GM18511 (cell line): ENCODE results near the gene ARL3.
"Not testable (repeated sequence)": the region's sequence is repeated elsewhere in the genome, so short reads cannot be mapped to it uniquely, and the experiment has no call there.

ENCODE experiments used
- ATAC-seq: cut with Tn5 transposase; IDR thresholded peaks from one replicate; pipeline ENCODE4 v1.9.1; 2021; ENCODE audit warnings: mild to moderate bottlenecking, moderate library complexity; ENCODE audit not compliant: unreplicated experiment

The ARL3 gene

DNA sequence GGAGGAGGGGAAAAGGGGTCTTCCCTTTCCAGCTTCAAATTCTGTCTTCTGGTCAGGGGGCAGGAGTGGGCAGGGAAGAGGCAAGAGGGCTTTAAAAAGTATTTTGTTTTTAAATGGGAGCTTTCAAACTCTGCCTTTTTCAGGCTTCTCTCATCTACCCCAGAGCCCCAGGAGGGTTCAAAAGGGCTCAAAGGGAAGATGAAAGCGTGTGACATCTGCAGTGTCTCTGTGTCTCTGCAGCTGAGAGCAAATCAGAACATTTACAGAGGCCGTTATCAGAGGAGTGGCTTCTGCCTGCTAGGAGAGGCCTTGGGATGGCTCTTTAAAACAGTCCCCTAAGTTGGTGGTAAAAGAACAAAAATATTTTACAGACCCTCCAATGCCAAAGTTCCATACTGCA, 39.6 kb downstream of the ARL3 start:
- no peak for ATAC-seq

DNA sequence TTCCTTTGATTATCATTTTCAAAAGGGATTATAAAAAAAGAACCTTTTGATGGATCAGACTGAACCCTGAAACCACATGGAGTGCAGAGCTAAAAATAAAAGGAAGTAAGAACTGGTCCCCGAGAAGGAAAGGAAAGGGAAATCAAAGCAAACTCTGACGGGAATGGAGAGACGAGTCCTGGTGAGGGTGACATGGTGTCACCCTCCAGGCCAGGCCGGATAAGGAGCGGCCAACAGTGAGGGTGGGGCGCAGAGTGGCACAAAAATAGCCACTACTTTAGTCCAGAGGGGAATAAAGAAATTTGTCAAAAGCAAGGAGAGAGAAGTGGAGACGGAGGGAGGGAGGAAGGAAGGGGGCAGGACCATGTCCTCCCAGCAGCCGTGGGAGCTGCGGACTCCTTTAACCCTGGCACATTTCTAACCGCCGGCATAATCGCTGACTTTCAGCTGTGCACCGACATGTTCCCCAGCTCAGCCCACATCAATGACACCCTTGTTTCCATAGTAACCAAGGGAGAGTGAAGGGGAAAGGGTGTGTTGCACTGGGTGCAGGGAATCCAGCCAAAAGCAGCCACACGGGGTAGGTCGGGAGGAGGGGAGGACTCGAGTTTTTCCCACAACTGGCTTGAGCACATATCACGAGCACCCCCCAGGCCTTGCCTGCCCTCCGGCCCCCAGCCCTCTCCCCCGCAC, 40.2 kb downstream of the ARL3 start:
- no peak for ATAC-seq

DNA sequence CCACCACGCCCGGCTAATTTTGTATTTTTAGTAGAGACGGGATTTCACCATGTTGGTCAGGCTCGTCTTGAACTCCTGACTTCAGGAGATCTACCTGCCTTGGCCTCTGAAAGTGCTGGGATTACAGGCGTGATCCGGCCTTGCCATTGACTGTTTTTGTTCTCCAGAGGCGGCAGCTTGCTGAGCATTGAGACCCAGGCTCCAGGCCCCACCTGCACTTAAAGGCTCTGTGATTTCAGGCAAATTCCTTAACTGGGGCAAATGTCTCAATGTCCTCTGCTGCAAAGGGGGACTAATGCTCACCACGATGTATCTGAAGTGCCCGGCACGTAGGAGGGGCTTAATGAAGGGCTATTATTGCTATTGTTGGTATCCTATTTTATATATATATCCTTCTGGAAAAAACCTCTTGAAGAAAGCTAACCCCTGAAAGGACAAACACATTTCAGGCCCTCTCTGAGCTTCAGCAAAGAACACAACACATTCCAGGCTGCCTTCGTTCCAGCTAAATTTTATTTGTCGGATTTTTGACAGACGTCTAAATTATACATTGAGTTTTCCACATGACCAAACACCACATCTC, 40.9 kb downstream of the ARL3 start:
- ATAC-seq, result no peak

DNA sequence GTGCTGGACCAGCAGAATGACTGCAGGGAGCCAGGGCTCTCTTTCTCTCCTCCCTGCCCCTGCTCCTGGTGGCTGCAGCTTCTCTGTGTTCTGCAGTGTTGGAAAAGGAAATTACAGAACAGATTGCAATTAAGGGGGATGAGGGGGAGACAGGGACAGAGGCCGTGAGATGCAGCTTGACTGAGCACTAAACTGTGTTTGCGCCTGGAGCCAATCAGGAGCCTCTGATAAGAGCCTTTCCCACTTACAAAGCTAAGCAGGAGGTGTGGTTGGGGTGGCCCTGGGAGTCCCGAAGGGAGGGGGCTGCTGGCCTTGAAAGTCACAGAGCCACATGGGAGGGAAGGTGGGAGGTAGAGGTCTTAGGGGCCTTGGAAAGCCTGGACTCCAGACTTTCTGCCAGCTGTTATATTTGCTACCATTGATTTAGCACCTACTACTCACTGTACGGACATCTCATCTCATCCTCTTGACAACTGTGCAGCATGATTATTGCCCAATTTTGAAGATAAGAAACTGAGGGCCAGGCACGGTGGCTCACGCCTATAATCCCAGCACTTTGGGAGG, 43.2 kb downstream of the ARL3 start:
- ATAC-seq, result no peak

GRCh38 chr10:102670065-102670670, 44.0 kb downstream of the ARL3 start:
- ATAC-seq, result no peak

GRCh38 chr10:102669206-102670064, 44.8 kb downstream of the ARL3 start:
- ATAC-seq, result no peak

DNA sequence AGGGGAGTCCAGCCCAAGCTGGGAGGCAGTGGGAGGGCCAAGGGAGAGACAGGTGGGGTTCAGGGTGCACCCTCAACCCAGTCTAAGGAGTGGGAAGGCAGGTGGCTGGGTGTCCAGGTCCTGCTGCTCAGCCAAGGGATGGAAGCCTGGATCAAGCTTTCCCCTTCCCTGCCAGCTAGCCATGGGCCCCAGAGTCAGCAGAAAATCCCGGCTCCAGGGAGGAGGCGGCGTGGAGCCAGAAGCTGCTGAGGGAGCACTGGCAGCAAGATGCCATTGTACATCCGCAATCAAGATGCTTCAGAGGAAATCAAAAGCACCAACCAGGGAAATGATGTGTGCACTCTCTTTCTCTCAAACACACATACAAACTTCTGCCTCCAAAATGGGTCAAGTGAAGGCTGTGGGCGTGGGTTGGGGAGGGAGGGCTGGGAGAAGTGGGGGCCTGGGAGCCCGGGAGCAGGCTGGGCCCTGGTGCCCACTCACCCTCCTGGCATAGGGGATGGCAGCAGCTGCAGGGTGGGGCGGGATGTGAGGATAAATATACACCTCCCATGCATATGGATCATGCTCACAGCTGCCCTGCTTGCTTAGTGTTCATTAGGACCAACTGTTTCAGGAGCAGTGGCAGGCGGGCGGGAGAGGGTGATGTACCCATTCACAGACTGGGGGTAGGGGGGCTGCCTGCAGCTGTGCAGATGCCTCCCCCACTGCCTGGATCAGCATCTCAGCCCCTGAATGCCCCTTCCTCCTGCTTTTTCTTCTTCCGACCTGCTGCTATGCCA, 45.7 kb downstream of the ARL3 start:
- no peak for ATAC-seq

- not testable (repeated sequence) for ATAC-seq
Observed at GRCh38 chr10:102667411-102667810, 46.8 kb downstream of the ARL3 start.

DNA sequence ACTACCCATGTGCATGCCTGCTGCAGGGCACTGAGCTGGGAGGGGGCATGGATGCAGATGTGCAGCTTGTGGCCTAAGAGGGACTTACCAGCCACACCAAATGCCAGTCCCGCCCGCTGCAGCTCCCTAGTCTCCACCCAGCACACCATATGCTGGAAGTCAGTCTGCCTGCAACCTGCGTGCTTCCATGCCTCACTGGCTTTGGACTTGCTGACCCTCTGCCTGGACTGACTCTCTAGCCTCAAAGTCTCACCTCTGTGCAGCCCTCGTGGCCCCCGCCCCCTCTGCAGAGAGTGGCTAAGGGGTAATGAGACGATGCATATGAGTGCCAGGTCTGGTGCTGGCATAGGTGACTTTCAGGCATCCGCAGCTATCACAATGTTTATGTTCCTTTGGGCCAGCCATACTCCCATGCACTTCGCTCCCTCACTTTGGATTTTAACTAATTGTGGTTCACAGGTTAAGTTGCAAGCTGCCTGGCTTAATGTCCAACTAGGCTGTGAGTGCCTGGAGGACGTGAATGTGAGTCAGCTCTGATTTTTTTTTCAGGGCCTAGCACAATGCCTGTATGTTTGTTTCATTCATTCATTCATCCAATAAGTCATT, 48.2 kb downstream of the ARL3 start:
- ATAC-seq, result no peak

DNA sequence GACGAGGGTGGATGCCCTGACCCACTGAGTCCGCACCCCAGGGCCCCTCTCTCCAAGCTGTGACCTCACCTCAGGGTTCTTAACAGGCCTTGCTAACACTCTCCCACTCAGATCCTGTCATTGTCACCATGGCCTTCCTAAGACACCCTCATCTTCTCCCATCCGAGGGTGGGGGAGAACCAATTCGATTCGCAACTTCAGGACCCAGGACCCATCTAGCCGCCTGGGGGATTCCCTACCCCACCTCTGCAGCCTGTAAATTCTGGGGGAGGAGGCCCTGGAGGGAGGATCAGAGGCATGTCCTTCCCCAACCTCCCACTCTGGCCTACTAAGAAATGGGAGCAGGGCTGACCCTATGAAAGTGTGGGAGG, 52.6 kb downstream of the ARL3 start:
- ATAC-seq, result peak; percentile 29

DNA sequence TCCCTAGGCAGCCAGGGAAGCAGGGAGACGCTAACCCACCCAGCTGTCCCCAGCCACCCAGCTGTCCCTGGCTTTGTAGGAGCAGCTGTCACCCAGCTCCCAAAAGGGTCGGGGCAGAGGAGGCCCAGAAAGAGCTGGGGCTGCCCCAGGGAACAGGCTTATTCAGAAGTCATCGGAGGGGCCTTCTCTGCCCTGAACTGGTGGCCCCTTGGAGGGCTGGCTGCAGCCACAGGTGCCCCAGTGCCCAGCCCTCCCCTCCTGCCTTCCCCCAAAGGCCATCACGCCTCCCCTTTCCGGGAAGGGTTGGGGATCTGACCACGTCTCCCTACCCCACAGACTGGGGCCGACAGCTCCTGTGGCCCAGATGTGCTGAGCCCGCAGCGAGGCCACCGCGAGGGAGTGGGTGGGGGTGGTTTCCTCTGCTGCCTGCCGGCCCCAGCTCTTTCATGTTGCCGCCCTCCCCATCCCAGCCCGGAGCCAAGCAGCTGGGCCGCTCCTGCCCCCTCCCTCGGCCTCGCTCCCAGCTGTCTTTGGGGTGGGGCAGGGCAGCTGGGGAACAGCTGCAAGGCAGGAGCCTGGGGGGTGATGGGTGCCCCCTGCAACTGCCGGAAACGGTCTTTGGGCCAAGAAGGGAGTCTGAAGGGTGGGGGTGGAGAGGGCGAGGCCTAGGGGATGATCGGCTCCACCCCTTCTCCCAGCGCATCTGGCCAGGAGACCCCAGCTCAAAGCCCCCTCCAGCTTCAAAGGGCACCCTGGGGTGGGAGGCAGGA, 53.1 kb downstream of the ARL3 start:
- ATAC-seq, result peak; percentile 80

DNA sequence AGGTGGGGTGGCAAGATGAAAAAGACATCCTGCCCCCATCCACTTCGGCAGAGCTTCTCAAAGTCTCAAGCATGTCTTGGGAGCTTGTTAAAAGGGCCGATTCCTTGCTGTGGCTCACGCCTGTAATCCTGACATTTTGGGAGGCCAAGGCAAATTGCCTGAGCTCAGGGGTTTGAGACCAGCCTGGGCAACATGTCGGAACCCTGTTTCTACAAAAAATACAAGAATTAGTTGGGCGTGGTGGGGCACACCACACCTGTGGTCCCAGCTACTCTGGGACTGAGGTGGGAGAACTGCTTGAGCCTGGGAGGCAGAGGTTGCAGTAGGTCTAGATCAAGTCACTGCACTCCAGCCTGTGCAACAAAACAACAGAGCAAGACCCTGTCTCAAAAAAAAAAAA, 55.4 kb downstream of the ARL3 start:
- no peak for ATAC-seq

DNA sequence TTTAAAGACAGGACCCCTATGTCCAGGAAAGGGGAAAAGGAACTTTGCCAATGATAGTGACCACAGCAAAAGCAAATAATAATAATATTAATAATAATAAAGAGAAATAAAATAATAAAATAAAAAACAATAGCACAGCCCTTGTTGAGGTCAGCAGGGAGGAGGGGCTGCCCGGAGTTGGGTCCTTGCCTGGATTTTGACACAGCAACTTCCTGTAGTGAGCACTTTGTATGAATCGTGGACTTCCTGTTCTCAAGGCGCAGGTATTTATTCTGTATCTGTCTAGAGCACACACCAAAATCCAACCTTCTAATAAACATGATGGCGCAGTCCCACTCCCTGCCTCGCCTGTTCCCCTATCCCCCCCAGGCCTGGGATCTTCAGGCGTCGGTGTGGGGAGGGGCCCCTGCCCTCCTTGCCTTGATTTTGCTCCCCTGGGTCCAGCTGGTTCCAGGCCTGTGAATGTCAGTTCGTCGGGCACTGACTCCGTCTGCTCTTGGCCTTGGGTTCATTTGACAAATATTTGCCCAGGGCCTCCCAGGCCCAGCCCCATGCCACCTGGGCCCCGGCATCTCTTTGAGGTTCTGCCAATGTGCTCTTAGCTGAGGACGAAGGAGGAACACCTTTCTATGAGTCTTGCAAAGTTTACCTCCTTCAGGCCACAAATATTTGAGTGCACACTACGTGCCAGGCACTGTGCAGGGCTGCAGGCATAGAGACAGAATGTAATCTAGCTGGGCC, 56.0 kb downstream of the ARL3 start:
- ATAC-seq, result no peak

- ATAC-seq, result no peak
Observed at GRCh38 chr10:102657451-102657850, 56.7 kb downstream of the ARL3 start.

DNA sequence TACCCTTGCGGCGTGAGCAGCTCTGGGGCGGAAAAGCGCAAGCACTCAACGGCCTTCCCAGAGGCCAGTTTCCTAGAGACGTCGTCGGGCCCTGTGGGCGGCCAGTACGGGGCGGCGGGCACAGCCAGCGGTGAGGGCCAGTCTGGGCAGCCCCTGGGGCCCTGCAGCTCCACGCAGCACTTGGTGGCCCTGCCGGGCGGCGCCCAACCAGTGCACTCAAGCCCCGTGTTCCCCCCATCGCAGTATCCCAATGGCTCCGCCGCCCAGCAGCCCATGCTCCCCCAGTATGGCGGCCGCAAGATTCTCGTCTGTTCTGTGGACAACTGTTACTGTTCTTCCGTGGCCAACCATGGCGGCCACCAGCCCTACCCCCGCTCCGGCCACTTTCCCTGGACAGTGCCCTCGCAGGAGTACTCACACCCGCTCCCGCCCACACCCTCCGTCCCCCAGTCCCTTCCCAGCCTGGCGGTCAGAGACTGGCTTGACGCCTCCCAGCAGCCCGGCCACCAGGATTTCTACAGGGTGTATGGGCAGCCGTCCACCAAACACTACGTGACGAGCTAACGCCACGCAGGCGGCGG, 57.3 kb downstream of the ARL3 start:
- no peak for ATAC-seq

DNA sequence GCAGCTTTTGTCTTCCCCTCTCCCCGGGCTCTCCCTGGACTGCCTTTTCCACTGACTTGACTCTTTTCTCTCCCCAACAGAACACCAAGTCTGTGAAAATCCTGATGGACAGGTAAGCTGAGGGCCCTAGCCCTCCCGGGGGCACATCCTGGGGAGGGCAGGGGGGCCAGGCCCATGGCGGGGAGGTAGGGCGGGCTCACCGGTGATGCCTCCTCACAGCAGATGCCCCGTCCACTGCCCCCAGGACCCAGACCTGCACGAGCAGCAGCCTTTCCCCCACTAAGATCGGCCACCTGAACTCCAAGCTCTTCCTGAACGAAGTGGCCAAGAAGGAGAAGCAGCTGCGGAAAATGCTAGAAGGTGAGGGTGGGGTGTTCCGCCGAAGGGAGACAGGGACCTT, 58.2 kb downstream of the ARL3 start:
- ATAC-seq, result no peak

DNA sequence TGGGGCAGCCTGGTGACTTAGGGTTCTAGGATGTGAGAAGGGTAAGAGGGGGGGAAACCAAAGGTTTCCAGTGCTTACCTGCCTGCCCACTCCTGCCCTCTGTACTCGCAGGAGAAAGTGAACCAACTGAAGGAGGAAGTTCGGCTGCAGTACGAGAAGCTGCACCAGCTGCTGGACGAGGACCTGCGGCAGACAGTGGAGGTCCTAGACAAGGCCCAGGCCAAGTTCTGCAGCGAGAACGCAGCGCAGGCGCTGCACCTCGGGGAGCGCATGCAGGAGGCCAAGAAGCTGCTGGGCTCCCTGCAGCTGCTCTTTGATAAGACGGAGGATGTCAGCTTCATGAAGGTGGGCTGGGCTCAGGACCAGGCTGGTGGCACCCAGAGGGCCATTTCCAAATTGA, 59.2 kb downstream of the ARL3 start:
- no peak for ATAC-seq

DNA sequence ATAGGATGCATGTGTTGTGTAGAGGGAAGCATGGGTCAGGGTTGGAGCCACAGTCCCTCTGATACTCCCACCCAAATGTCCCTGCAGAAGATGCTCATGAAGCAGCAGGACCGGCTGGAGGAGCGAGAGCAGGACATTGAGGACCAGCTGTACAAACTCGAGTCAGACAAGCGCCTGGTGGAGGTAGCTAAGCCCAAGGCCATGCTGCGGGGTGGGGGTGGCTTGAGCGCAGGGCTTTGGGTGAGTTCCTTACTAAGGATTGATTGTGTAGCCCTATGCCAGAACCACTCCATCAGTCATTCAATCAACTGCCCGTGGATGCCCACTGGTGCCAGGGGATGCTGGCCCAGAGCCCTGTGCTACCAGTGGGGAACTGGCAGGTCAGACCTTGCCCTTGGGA, 59.6 kb downstream of the ARL3 start:
- ATAC-seq, result no peak
